ENCODE measurements around the gene ZC3H13.

GRCh38 chr13:46062185-46062584 is 9.6 kb upstream of the ZC3H13 start:
- TF ChIP-seq GATA2 (IDR thresholded peaks at IDR 0.05; ENCODE audit: low read depth, low read length), result no peak
- TF ChIP-seq GATA3 (IDR thresholded peaks at IDR 0.05; ENCODE audit: low read depth, low read length), result no peak
